COR-L47 (cell line): ENCODE results near the gene USP12.
"Not testable (repeated sequence)": the region's sequence is repeated elsewhere in the genome, so short reads cannot be mapped to it uniquely, and the experiment has no call there.

Source experiments
- DNase-seq: peaks from one replicate; lab custom pipeline; 2025; lab: John Stamatoyannopoulos, UW

Gene USP12

DNA sequence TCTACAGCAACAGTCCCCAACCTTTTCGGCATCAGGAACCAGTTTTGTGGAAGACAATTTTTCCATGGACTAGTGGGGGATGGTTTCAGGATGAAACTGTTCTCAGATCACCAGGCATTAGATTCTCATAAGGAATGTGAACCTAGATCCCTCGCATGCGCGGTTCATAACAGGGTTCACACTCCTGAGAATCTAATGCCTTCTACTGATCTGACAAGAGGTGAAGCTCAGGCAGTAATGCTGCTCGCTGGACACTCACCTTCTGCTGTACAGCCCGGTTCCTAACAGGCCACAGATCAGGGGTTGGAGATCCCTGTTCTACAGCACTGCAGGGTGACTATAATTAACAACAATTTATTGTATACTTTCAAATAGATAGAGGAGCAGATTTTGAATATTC lies 21.9 kb downstream of the USP12 start:
- no peak for DNase-seq

DNA sequence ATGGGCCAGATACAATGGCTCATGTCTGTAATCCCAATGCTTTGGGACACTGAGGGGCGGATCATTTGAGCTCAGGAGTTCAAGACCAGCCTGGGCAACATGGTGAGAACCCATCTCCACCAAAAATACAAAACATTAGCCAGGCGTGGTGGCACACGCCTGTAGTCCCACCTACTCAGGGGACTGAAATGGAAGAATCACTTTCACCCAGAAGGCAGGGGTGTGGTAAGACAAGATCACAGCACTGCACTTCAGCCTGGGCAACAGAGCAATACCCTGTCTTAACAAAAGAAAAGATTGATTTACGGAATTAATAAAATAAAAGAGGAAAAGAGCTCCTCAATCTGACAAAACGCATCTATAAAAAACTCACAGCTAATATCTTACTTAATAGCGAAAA lies 22.7 kb downstream of the USP12 start:
- no peak for DNase-seq

DNA sequence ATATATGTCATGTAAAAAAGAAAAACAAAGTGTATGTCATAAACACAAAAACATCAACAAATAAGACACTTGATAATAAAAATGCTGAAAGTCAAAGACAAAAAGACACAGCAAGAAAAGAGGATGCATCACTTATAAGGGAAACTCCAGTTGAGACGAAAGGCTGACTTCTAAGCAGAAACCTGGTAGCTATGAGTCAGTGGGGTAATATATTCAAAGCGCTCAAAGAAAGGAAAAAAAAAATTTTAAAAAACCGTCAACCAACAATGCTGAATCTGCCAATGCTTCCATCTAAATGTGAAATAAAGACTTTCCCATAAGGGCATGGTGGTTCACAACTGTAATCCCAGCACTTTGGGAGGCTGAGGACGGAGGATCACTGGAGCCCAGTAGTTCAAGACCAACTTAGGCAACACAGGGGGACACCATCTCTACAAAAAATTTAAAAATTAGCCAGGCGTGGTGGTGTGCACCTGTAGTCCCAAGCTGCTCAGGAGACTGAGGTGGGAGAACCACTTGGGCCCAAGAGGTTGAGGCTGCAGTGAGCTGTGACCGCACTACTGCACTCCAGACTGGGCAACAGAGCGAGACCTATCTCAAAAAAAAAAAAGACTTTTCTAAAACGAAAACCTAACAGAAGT lies 24.0 kb downstream of the USP12 start:
- DNase-seq: no peak

DNA sequence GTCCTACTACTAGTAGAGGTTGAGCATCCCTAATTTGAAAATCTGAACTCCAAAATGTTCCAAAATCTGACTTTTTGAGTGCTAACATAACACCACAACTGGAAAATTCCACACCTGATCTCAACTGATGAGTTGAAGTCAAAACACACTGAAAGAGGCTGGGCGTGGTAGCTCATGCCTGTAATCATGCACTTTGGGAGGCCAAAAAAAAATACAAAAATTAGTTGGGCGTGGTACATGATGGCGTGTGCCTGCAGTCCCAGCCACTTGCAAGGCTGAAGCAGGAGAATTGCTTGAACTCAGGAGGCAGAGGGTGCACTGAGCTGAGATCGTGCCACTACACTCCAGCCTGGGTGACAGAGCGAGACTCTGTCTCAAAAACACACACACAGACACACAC lies 29.9 kb downstream of the USP12 start:
- no peak for DNase-seq

DNA sequence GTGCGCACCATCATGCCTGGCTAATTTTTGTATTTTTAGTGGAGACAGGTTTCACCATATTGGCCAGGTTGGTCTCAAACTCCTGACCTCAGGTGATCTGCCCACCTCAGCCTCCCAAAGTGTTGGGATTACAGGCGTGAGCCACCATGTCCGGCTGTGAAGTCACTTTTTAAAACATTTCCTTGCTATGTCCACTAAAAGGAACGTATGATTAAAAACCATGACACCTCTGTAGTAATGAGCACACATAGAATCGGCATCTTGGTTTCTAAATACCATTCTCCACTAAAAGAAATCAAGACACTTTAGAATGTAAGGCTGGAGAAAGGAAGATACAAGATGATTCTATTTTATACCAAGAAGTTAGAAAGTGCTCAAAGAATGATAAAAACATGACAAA lies 30.5 kb downstream of the USP12 start:
- DNase-seq: not testable (repeated sequence)

DNA sequence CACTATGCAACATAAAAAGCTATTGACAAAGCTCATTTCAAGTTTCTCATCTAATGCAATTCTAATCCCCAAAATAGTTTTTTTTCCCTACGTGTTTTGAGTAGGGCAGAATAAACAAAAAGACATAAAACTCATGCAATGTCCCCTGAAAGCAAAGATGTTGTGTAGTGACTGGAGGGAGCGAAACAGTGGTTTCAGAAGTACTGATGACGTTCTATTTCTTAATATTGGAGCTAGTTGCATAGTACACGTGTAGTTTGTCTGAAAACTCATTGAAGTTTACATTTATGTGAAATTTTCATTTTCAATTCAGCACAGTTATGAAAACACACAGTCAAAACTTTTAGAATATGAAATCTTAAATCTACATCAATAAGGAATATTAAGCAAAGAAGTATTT lies 31.6 kb downstream of the USP12 start:
- DNase-seq: no peak

DNA sequence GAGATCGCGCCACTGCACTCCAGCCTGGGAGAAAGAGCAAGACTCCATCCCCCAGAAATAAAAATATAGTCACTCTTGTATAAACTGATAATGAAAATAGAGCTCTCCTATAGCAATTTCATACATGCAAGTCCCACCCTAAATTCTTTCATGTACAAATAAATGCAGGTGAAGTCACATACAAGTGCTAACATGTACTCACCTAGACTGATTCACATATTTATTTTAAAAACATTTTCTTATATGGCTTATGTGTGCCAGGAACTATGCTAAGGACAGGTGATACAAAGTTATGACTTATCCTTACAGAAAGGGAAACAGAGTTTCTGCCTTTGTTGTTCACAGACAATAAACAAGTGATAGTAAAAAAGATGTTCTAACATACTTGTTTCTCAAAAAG lies 32.0 kb downstream of the USP12 start:
- DNase-seq: no peak

DNA sequence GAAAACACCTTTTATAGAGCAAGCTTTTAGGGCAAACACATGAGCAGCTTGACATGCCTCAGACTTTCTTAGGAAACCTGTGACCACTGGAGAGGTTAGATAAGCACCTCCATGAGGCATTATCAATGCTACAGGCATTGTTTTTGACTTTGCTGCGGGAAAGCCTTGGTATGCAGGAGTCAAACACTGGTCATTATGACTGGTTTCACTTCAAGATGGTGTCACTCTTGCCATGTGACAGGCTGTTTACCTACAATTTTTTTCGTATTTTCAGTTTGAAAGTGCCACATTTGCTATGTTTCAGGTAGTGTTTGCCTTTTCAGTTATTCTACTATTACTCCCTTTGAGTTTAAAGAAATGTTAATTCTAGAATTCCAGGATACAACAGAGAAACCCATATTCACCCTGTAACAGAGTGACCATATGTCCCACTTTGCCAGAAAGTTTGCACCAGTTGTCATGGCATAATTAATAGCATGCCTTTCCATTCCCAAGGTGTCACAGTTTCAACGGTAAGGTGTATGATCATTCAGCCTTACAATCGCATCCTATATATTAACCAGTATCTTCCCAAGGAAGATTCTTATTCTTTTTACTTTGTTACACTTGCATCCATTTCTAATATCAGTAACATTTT lies 33.0 kb downstream of the USP12 start:
- DNase-seq: no peak

DNA sequence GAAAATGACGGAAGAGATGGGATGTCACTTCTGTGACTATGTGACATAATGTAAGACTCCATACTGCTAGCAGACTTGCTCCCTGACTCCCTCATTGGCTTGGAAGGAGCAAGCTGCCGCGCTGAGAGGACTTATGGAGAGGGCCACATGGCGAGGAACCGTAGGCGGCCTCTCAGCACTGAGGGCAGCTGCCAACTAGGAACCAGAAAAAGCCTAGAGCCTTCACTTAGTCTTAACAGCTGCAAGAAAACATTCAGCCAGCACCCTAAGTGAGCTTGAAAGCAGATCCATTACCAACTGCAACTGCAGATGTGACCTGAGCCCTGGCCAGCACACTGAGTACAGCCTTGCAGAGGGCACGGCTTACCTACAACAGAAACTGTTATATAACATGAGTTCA lies 33.9 kb downstream of the USP12 start:
- no peak for DNase-seq

DNA sequence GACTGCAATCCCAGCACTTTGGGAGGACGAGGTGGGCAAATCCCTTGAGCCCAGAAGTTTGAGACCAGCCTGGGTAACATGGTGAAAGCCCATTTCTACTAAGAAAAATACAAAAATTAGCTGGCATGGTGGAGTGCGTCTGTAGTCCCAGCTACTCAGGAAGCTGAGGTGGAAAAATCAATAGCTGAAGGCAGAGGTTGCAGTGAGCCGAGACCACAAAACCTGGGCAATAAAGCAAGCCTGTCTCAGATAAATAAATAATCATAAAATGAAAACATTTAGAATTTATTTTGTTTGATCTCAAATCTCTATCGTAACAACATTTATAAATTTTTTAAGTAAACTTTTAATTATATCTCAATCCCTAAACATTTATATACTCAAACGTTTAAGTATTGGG lies 36.6 kb downstream of the USP12 start:
- DNase-seq: no peak

DNA sequence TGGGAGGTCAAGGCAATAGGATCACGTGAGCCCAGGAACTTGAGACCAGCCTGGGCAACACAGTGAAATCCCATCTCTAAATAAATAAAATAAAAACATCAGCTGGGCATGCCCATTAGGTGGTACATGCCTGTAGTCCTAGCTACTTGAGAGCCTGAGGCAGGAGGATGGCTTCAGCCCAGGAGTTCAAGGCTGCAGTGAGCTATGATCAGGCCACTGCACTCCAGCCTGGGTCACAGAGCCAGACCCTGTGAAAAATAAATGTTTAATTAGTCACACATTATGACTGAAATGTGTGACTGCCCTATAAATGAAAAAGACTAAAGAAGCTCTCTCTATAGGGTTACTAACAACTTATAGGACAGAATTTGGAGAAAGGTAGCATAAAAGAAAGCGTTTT lies 37.7 kb downstream of the USP12 start:
- no peak for DNase-seq

DNA sequence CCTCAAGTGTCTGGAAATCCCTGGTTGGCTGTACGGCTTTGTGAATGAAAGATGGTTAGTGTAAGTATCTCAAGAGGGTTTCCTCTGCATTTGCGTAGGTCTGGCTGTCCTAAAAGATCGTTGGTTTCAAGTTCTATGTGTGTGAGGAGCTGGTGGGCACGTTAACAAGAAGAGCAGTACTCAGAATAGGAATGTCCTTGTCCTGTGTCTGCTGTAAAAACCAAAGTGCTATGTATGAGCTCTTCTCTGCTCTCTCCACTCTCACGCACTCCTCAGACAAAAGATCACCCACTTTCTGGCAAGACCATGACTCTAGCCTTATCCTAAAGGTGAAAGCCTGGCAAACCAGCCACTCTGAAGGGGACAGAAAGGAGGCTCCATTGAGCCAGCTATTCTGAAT lies 39.1 kb downstream of the USP12 start:
- DNase-seq: no peak

DNA sequence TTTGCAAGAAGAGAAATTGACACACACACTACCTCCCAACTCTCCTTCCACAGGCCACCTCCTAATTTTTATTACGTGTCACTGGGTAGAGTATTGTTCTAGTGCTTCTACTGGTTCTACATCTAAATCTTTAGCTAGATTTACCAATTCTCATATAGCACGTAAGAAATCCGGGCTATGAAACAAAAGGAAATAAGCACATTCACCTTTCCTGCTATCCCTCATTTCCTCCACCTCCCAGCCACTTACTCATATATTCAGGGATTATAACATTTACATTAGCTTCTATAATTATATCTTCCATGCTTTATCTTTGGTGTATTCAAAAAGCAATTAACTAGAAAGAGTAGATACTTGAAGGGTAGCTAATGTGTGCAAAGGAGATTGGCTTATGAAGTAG lies 39.7 kb downstream of the USP12 start:
- DNase-seq: no peak

DNA sequence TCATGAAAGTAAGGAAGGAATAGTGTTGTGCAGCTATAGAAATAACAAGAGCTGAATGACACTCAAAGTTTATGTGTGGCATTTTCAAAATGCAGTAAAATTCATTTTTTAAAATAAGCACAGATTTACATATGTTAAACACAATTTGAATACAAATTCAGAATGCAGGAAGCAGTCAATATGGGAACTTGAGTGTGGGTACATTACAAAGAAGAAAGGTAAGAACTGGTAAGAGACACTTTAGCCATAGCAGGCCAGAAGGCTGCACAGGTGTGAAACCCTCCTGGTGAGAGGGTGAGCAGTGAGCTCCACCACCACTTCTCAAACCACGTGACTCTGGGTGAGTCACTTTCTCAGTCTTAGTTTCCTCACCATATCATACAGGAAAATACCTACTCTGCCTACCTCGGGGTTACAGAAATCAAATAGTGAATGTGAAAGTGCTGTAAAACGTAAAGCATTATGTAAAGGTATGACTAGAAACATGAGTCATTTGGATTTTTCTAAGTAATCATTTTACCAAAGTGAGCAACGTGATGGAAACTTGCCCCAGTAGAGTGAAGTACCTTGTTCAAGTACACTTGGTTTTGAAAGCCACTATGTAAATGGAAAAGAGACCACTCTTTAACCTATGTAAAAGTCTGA lies 40.5 kb downstream of the USP12 start:
- DNase-seq: no peak

DNA sequence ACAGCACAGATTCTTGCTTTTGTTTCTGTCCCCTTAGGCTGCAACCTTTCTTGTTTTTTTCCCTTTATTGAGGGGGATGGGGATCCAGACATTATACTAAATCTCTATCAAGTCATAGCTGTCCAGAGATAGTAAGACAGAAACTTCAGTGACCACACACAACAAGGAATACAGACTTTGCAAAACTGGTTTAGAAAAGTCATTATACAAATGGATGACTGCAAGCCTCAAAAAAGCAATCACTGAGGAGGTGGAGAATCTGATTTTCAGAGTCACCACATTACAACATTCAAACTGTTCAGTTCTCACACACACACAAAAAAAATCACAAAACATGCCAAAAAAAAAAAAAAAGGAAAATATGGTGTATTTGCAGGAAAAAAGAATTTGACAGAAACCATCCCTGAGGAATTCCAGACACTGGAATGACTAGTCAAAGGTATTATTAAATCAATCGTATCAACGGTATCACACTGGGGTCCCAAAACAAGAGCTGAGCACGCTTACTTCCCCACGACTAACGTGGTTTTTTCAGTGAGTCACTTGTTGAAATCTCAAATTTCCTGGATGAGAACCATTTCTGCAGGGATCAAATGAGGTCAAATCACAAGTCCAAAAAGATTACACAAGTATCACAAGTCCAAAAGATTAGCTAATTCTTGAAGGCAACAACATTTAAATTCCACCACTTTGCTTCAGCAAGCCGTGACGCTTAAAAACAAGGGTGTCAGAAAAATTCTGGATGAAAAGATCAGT lies 41.2 kb downstream of the USP12 start:
- DNase-seq: no peak

DNA sequence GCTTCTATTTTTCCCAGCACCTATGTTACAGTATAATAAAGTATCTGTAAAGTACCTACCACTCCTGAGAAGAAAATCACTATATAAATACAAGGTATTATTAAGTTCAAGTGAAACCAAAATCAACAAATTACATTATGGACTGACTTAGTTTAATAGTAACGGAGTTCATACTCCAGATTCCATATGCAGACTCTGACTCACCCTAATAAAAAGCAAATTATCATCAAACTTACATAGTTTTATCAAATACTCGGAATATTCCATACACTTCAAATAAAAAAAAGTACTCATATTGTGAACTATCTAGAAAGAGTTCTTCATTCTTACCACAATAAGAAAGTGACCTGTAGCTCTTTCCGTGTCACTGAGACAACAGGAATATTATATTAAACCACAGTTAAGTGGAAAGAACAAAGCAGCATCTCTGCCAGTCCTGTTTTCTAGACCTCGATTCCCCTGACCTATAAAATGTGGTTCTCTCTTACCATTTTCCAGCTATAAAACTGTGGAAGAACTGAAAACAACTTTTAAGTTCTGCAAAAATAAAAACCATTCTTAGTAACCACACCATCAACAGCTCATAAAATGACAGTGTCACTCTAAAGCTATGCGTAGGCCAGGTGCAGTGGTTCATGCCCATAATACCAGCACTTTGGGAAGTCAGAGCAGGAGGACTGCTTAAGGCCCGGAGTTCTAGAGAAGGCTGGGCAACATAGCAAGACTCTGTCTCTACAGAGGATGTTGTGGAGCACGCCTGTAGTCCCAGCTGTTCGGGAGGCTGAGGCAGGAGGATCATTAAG lies 42.6 kb downstream of the USP12 start:
- no peak for DNase-seq

DNA sequence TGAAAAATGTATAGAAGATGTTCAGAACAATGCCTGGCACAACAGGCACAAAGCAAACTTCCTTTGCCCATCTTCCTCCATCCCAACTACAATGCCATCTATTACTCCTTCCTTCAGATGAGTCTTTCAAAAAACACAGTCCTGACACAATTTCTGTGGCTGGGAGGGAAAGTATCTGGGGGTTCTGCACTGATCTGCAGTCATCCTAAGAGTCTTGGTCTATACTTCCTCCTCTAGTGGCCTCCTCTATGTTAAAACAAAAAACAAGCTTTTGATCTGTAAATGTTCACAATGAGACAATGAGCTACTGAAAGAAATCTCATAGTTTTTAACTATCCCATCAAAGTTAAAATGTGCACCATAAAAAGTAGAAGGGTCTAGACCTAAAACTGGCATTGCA lies 44.8 kb downstream of the USP12 start:
- no peak for DNase-seq

DNA sequence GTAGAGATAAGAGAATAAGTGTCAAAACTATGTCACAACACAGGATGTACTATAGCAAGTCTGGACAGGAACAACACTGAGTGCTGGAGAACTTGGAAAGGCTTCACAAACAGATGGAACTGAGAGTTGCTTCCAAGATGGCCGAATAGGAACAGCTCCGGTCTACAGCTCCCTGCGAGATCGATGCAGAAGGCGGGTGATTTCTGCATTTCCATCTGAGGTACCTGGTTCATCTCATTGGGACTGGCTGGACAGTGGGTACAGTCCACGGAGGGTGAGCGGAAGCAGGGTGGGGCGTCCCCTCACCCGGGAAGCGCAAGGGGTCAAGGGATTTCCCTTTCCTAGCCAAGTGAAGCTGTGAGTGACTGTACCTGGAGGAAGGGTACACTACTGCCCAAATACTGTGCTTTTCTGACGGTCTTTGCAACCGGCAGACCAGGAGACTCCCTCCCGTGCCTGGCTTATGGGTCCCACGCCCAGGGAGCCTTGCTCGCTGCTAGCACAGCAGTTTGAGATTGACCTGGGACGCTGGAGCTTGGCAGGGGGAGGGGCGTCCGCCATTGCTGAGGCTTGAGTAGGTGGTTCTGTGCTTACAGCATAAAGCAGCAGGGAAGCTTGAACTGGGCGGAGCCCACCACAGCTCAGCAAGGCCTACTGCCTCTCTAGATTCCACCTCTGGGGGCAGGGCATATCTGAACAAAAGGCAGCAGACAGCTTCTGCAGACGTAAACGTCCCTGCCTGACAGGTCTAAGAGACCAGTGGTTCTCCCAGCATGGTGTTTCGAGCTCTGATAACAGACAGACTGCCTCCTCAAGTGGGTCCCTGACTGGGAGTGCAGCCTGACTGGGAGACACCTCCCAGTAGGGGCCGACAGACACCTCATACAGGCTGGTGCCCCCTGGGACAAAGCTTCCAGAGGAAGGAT lies 46.0 kb downstream of the USP12 start:
- no peak for DNase-seq

DNA sequence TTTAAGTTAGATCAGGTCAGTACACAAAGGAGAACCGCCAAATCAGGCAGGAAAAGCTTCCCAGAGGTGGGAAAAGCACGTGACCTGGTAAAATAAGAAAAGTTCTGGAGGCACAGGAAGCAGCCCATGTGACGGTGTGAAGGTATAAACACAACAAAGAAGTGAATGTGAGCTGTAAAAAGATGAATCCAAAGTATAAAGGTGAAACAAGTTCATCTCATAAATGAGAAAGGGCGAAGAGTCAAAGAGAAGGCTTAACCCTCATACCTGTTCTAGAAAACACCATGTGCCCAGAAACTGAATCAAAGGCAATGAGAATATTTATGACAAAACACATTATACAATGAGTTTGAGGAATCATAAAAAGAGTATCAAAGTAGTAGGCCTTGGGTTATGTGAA lies 47.0 kb downstream of the USP12 start:
- DNase-seq: no peak

DNA sequence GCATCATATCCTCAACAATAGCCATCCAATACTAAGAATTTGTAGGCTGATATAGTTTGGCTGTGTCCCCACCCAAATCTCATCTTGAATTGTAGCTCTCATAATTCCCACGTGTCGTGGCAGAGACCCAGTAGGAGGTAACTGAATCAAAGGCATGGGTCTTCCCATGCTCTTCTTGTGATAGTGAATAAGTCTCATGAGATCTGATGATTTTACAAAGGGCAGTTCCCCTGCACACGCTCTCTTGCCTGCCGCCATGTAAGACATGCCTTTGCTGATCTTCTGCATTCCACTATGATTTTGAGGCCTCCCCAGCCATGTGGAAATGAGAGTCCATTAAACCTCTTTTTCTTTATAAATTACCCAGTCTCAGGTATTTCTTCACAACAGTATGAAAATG lies 48.2 kb downstream of the USP12 start:
- not testable (repeated sequence) for DNase-seq

DNA sequence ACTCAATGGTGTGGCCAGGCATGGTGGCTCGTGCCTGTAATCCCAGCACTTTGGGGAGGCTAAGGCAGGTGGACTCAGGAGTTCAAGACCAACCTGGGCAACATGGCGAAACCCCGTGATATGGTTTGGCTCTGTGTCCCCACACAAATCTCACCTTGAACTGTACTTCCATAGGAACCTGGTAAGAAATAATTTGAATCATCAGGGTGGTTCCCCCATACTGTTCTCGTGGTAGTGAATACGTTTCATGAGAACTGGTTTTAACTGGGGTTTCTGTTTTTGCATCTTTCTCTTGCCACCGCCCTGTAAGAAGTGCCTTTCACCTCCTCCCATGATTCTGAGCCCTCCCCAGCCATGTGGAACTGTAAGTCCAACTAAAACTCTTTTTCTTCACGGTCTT lies 49.6 kb downstream of the USP12 start:
- DNase-seq: no peak
